Neural progenitor cell (in vitro differentiated cells): ENCODE measurements around the gene TMEM178B. TPM values are rescaled to one million over a fixed set of nuclear protein-coding genes. Genes with fewer than 3 reads are reported as not detected.

Source experiments
- DNase-seq: peaks from one replicate; pipeline ENCODE4 v3.0.0-alpha.2; 2016; ENCODE audit warnings: low spot score
- H2AFZ ChIP-seq: fragments of 200-600 bp; sonication (generic); replicated peaks from 2 replicates; pipeline ENCODE4 v1.6.1; 2016; ENCODE audit warnings: antibody characterized with exemption
- H3F3A ChIP-seq: fragments of 200-600 bp; sonication (generic); 2 replicates; pipeline ENCODE4 v1.6.1; 2016; ENCODE audit warnings: antibody characterized with exemption, low read depth
- H3K27ac ChIP-seq: fragments of 200-600 bp; sonication (generic); 2 replicates; pipeline ENCODE4 v1.5.1; 2016; ENCODE audit warnings: mild to moderate bottlenecking
- H3K27me3 ChIP-seq: fragments of 200-600 bp; sonication (generic); 2 replicates; pipeline ENCODE4 v1.6.1; 2016; ENCODE audit warnings: mild to moderate bottlenecking, moderate library complexity
- H3K36me3 ChIP-seq: fragments of 200-600 bp; sonication (generic); 2 replicates; pipeline ENCODE4 v1.5.1; 2016
- H3K4me1 ChIP-seq: fragments of 200-600 bp; sonication (generic); 2 replicates; pipeline ENCODE4 v1.6.1; 2016; ENCODE audit warnings: mixed run types
- H3K4me2 ChIP-seq: fragments of 200-600 bp; sonication (generic); 2 replicates; pipeline ENCODE4 v1.6.1; 2016
- H3K4me3 ChIP-seq: fragments of 200-600 bp; sonication (generic); 2 replicates; pipeline ENCODE4 v1.5.1; 2016
- H3K79me2 ChIP-seq: fragments of 200-600 bp; sonication (generic); 2 replicates; pipeline ENCODE4 v1.6.1; 2016; ENCODE audit warnings: low read depth
- H3K9ac ChIP-seq: fragments of 200-600 bp; sonication (generic); 2 replicates; pipeline ENCODE4 v1.6.1; 2016
- H3K9me3 ChIP-seq: fragments of 200-600 bp; sonication (generic); 2 replicates; pipeline ENCODE4 v1.5.1; 2016; ENCODE audit warnings: low read depth
- H4K20me1 ChIP-seq: fragments of 200-600 bp; sonication (generic); 2 replicates; pipeline ENCODE4 v1.6.1; 2016; ENCODE audit warnings: low read depth
- H3K27ac Mint-ChIP-seq: 3 replicates; pipeline ENCODE4 v1.8.0; 2021; ENCODE audit warnings: mixed read lengths
- H3K27me3 Mint-ChIP-seq: 2 replicates; pipeline ENCODE4 v1.8.0; 2022; ENCODE audit warnings: low read depth, mild to moderate bottlenecking, inconsistent platforms, moderate library complexity, mixed read lengths; ENCODE audit not compliant: insufficient read depth
- H3K36me3 Mint-ChIP-seq: 3 replicates; pipeline ENCODE4 v1.8.0; 2021; ENCODE audit warnings: mixed read lengths
- H3K4me1 Mint-ChIP-seq: 3 replicates; pipeline ENCODE4 v1.8.0; 2021; ENCODE audit warnings: mixed read lengths
- H3K4me3 Mint-ChIP-seq: 3 replicates; pipeline ENCODE4 v1.8.0; 2021; ENCODE audit warnings: mild to moderate bottlenecking, moderate library complexity, mixed read lengths
- H3K9me3 Mint-ChIP-seq: 3 replicates; pipeline ENCODE4 v1.8.0; 2020; ENCODE audit warnings: mixed read lengths
- CTCF ChIP-seq: fragments of 200-600 bp; sonication (generic); IDR thresholded peaks from 2 replicates; pipeline ENCODE4 v1.5.1; 2017; ENCODE audit warnings: antibody characterized with exemption, mild to moderate bottlenecking
- EZH2 ChIP-seq: fragments of 200-600 bp; sonication (generic); IDR thresholded peaks from 2 replicates; pipeline ENCODE4 v1.6.1; 2017; ENCODE audit warnings: antibody characterized with exemption, mild to moderate bottlenecking, moderate library complexity
- EZH2phosphoT487 ChIP-seq: fragments of 200-600 bp; sonication (generic); IDR thresholded peaks from 2 replicates; pipeline ENCODE4 v1.6.1; 2017; ENCODE audit warnings: antibody characterized with exemption
- total RNA-seq: library from RNA; depleted of rRNA; stranded (reverse); fragments of >200 nt; gene quantifications from 2 replicates; pipeline ENCODE4 v1.2.3, GENCODE V29; 2015; ENCODE audit warnings: low replicate concordance

Gene TMEM178B
- total RNA-seq, 1 donor from 2014 or later: 2.9 TPM

- TF ChIP-seq EZH2: no peak
- no peak for TF ChIP-seq EZH2phosphoT487
- TF ChIP-seq CTCF: no peak
- H3K27me3 Mint-ChIP-seq: no peaks in the 10 kb centered on the region
- H3K36me3 ChIP-seq: no peaks in the 10 kb centered on the region
- H3K4me3 Mint-ChIP-seq: no peak overlapping the region
- H3K4me1 ChIP-seq: no peaks in the 10 kb centered on the region
- H2AFZ ChIP-seq: no peak overlapping the region
- no peak overlapping the region for H3K4me3 ChIP-seq
- H3F3A ChIP-seq: no peaks in the 10 kb centered on the region
- H3K9me3 ChIP-seq: no peaks in the 10 kb centered on the region
- H3K36me3 Mint-ChIP-seq: no peaks in the 10 kb centered on the region
- H3K79me2 ChIP-seq: no peaks in the 10 kb centered on the region
- no peak overlapping the region for H3K27ac ChIP-seq
- no peak overlapping the region for H3K9ac ChIP-seq
- H3K27ac Mint-ChIP-seq: no peak overlapping the region
- H3K4me2 ChIP-seq: no peak overlapping the region
- peaks cover 10% of the 10 kb centered on the region for H3K9me3 Mint-ChIP-seq
- H4K20me1 ChIP-seq: no peaks in the 10 kb centered on the region
- H3K4me1 Mint-ChIP-seq: no peaks in the 10 kb centered on the region
- no peak for DNase-seq
- no peaks in the 10 kb centered on the region for H3K27me3 ChIP-seq
Observed at GRCh38 chr7:141178486-141179135, 104.7 kb downstream of the TMEM178B start.

GRCh38 chr7:141181812-141182211 lies 107.9 kb downstream of the TMEM178B start:
- H3F3A ChIP-seq: no peaks in the 10 kb centered on the region
- TF ChIP-seq CTCF (no peak), EZH2phosphoT487 (no peak), EZH2 (no peak)
- H3K27me3 ChIP-seq: no peaks in the 10 kb centered on the region
- no peak overlapping the region for H3K4me3 Mint-ChIP-seq
- H3K79me2 ChIP-seq: no peaks in the 10 kb centered on the region
- no peaks in the 10 kb centered on the region for H4K20me1 ChIP-seq
- H3K9me3 ChIP-seq: no peaks in the 10 kb centered on the region
- no peaks in the 10 kb centered on the region for H3K9me3 Mint-ChIP-seq
- no peak overlapping the region for H3K27ac ChIP-seq
- no peaks in the 10 kb centered on the region for H3K4me1 Mint-ChIP-seq
- no peak for DNase-seq
- H3K4me3 ChIP-seq: no peak overlapping the region
- H3K4me2 ChIP-seq: no peak overlapping the region
- no peaks in the 10 kb centered on the region for H3K36me3 ChIP-seq
- H3K9ac ChIP-seq: no peak overlapping the region
- H3K27me3 Mint-ChIP-seq: no peaks in the 10 kb centered on the region
- H2AFZ ChIP-seq: no peak overlapping the region
- H3K27ac Mint-ChIP-seq: no peak overlapping the region
- no peaks in the 10 kb centered on the region for H3K4me1 ChIP-seq
- no peaks in the 10 kb centered on the region for H3K36me3 Mint-ChIP-seq

GRCh38 chr7:141184532-141185190 lies 110.8 kb downstream of the TMEM178B start:
- Histone ChIP-seq H4K20me1 (no peaks in the 10 kb centered on the region), H3K9me3 (no peaks in the 10 kb centered on the region), H3K4me1 (no peaks in the 10 kb centered on the region), H3K27ac (no peak overlapping the region), H2AFZ (no peak overlapping the region), H3F3A (no peaks in the 10 kb centered on the region), H3K4me3 (no peak overlapping the region), H3K9ac (no peak overlapping the region), H3K27me3 (no peaks in the 10 kb centered on the region), H3K4me2 (no peak overlapping the region), H3K36me3 (no peaks in the 10 kb centered on the region), H3K79me2 (no peaks in the 10 kb centered on the region)
- Mint-ChIP-seq H3K27ac (no peak overlapping the region), H3K36me3 (no peaks in the 10 kb centered on the region), H3K4me3 (no peak overlapping the region), H3K4me1 (no peaks in the 10 kb centered on the region), H3K9me3 (no peaks in the 10 kb centered on the region), H3K27me3 (no peaks in the 10 kb centered on the region)
- DNase-seq: no peak
- TF ChIP-seq EZH2phosphoT487: no peak
- no peak for TF ChIP-seq EZH2
- TF ChIP-seq CTCF: no peak
